Testis (tissue), 2 donors: ENCODE data around the gene CENPV.

Source experiments
- CTCF ChIP-seq, 3 experiments: fragments of 450-650 bp in 2 of 3; fragments of 200-600 bp in 1 of 3; sonication (generic) in 1 of 3; IDR thresholded peaks; one replicate each; pipeline ENCODE4 v1.5.1; 2016 to 2019; ENCODE audit warnings: antibody characterized with exemption in 3 of 3, mild to moderate bottlenecking in 2 of 3, moderate library complexity in 1 of 3
- POLR2A ChIP-seq: fragments of 450-650 bp; IDR thresholded peaks from one replicate; pipeline ENCODE4 v1.6.1; 2017; ENCODE audit warnings: antibody characterized with exemption, mild to moderate bottlenecking, moderate library complexity

- TF ChIP-seq POLR2A (no peak), CTCF (IDR thresholded peaks at IDR 0.05) (no peak)
Observed at GRCh38 chr17:16364625-16365024, 11.4 kb upstream of the CENPV start.
